Dendritic cell treated with granulocyte-macrophage colony-stimulating factor and Interleukin-4, amounts not matched to agents 40 ng/mL and 50 ng/mL, for 4 days (primary cell): ENCODE results near the gene GNA12.
"Not testable (repeated sequence)": the region's sequence is repeated elsewhere in the genome, so short reads cannot be mapped to it uniquely, and the experiment has no call there.

Source experiments
- H3K27ac Mint-ChIP-seq: one replicate; pipeline ENCODE4 v1.8.0; 2022; ENCODE audit warnings: mild to moderate bottlenecking, mixed read lengths
- H3K27me3 Mint-ChIP-seq: one replicate; pipeline ENCODE4 v1.8.0; 2022; ENCODE audit warnings: mild to moderate bottlenecking, mixed read lengths
- H3K36me3 Mint-ChIP-seq: one replicate; pipeline ENCODE4 v1.8.0; 2022; ENCODE audit warnings: low read depth, mixed read lengths
- H3K4me1 Mint-ChIP-seq: one replicate; pipeline ENCODE4 v1.8.0; 2022; ENCODE audit warnings: low read depth, mixed read lengths
- H3K4me3 Mint-ChIP-seq: one replicate; pipeline ENCODE4 v1.8.0; 2022; ENCODE audit warnings: mild to moderate bottlenecking, moderate library complexity, mixed read lengths
- H3K9me3 Mint-ChIP-seq: one replicate; pipeline ENCODE4 v1.8.0; 2022; ENCODE audit warnings: mixed read lengths
- intact Hi-C: fragments of 100-400 bp; cut with micrococcal nuclease; formaldehyde crosslinking; loops from one replicate; pipeline ENCODE4 v1.15.0; 2022

Gene GNA12

DNA sequence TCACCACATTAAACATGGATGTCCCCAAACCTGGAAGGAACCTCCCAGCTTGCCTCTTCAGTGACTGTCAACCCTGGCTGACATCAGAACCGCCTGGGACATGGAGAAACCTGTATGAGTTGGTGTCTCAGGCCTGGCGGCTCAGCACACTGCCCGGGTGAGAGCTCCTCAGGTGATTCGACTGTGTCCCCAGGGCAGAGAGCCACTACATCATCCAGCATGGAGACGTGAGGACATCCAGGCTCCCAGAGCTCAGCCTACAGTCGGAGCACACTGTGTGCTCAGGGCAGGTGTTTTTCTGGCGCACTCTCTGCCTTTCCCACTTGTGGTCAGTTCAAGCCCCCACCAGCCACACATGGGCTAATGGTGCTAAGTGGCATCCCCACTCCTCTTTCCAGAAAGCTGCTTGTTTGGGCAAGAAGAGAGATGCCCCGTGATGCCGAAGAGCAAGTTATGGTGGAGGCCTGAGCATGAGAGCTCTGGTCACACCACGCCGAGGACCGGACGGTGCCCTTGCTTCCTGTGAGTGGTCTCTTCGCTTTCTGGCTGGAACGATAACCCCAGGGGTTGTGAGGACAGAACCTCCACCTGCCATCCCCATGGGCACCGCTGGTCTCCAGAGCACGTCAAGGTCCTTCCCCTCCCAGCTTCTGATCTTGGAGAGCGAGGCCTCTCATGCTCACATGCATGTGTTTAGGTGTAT is 117.6 kb downstream of the GNA12 start:
- H3K27ac Mint-ChIP-seq: no peak overlapping the region
- peaks cover 84% of the 10 kb centered on the region for H3K36me3 Mint-ChIP-seq
- H3K9me3 Mint-ChIP-seq: no peaks in the 10 kb centered on the region
- no peak overlapping the region for H3K4me3 Mint-ChIP-seq
- H3K27me3 Mint-ChIP-seq: no peaks in the 10 kb centered on the region
- intact Hi-C loops: loop anchor here (5.0 to 10.0 kb wide), 2 partner anchors 36 to 98 kb away; no protein-coding TSS in a partner anchor
- peaks cover 30% of the 10 kb centered on the region for H3K4me1 Mint-ChIP-seq

DNA sequence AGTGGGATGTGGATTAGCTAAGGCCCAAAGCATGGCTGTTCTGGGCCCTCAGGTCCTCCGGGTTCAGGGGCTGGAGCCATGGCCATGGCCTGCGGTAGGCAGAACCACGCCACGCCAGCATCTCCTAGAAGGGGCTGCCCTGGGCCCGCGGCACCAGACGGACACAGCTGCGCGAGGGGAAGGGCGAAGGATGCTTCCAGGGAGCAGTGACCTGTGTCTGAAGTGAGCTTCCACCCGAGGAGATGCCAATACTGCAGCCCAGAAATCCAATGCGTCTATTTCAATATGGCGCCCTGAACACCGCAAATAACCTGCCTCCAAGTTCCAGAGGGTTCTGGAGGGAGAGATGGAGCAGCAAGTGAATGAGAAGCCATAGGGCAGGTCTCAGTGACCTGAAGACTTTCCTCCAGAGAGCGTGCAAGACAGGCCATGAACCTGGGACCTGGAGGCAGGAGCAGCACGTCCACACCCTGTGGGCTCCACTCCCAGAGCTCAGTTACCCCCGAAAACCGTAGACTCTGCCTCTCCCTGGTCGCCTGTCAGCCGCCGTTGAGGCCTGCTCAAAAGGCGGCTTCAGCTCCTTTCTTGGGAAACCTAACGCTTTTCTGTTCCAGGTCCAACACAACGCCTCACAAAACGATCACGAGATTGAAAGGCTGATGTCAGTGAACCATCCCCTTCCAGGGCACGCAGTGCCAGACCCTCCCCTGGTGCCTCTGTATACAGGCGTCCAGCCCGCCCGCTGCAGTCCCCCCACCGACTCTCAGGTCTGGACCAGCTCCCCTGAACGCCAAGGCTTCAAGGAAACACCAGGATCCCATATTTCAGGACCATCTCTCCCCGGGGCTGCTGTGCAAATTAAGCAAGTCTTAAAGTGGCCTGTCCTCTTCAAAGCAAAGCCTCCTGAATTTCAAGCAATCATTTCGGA is 118.7 kb downstream of the GNA12 start:
- H3K36me3 Mint-ChIP-seq: peaks cover 82% of the 10 kb centered on the region

DNA sequence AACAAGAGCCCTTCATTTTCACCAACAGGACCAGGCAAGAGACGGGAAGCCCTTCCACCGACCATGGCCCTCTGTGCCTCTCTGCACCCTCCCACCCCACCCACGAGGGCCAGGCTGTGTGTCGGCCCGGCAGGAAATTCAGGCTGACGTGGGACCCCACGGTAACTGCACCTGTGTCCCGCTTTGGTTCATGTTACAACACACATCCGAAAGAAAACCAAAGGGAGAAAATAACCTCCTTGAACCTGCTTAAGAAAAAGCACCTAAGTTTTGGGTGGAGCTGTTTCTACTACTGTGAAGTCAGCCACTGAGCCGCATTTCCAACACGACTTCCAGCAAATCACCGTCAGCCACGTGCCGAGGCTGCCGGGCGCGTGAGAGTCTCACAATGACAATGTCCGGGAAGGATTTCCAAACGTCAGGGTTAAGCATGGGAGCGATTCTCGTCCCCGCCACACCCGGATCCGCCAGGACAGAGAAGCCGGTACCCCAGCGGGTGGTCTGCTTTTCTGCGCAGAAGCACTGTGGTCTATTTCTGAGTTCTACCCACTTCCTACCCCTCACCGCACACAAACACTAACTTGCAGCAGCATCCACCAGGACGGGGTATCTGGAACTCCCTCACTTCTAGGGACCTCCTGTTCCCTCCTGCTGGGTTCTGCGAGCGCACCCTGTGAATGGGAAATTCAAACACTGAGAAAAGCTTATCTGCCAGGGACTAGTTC is 119.5 kb downstream of the GNA12 start:
- intact Hi-C loops: loop anchor here (5.0 to 10.0 kb wide), 2 partner anchors 38 to 100 kb away; no protein-coding TSS in a partner anchor
- Mint-ChIP-seq H3K9me3 (no peaks in the 10 kb centered on the region), H3K4me3 (no peak overlapping the region), H3K36me3 (peaks cover 82% of the 10 kb centered on the region), H3K27ac (no peak overlapping the region), H3K4me1 (peaks cover 18% of the 10 kb centered on the region), H3K27me3 (peaks cover 2% of the 10 kb centered on the region)

More for the DNA sequence above, 118.7 kb downstream of the GNA12 start:
- intact Hi-C loops: loop anchor here (5.0 to 10.0 kb wide), 2 partner anchors 37 to 99 kb away; no protein-coding TSS in a partner anchor
- no peak overlapping the region for H3K27ac Mint-ChIP-seq
- no peak overlapping the region for H3K4me3 Mint-ChIP-seq
- no peaks in the 10 kb centered on the region for H3K9me3 Mint-ChIP-seq
- no peaks in the 10 kb centered on the region for H3K27me3 Mint-ChIP-seq
- H3K4me1 Mint-ChIP-seq: peaks cover 27% of the 10 kb centered on the region

DNA sequence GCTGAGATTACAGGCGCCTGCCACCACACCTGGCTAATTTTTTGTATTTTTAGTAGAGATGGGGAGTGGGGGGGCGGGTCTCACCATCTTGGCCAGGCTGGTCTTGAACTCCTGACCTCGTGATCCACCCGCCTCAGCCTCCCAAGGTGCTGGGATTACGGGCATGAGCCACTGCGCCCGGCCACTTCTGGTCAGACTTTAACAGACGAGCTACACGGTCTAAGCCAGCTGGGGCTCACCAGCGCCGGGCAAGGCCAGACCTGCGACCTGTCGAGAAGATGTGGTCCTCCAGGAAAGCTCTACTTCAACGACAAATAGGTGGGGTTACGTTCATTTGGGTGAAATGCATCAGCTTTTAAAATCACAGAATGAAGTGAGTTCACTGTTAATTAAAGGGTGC is 120.1 kb downstream of the GNA12 start:
- H3K36me3 Mint-ChIP-seq: peaks cover 81% of the 10 kb centered on the region
- not testable (repeated sequence) for H3K27ac Mint-ChIP-seq, H3K4me3 Mint-ChIP-seq, H3K27me3 Mint-ChIP-seq, H3K9me3 Mint-ChIP-seq
- peaks cover 13% of the 10 kb centered on the region for H3K4me1 Mint-ChIP-seq
- intact Hi-C loops: loop anchor here (10.0 kb wide), 1 partner anchor 101 kb away; no protein-coding TSS in a partner anchor

DNA sequence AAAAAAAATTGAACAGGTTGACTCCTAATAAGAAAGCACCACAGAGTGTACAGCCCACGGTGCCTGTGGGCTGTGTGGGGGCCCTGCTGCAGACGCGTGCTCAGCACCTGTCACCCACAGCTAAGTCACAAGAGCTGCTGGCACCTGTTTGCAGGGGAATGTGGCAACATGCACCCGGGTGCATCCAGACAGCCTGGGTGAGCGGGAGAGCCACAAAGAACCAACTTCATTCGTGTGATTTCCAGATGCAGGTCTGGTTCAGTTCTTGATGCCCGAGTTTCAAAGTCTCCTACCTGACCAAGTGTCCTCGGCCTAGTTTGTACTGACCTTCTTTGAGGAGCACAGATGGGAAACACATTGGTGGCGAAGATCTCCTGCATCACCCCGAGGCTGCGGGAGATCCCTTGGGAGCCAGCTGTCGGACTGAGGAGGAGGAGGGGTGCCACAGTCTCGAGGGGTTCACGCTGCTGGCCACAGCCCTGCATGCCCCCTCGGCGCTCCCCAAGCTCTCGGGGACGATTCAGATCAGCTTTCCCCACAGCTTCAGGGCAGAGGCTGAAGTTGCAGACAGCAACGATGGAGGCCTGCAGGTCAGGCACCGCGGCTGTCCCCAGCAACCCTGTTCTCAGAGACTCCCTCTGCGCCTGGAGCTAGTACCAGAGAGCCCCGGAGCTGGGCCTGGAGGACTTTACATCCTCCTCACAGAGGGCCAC is 120.8 kb downstream of the GNA12 start:
- Mint-ChIP-seq H3K36me3 (peaks cover 83% of the 10 kb centered on the region), H3K4me1 (peaks cover 15% of the 10 kb centered on the region), H3K27ac (no peak overlapping the region), H3K4me3 (no peak overlapping the region), H3K27me3 (peaks cover 11% of the 10 kb centered on the region), H3K9me3 (no peaks in the 10 kb centered on the region)
- intact Hi-C loops: loop anchor here (10.0 kb wide), 1 partner anchor 102 kb away; no protein-coding TSS in a partner anchor

DNA sequence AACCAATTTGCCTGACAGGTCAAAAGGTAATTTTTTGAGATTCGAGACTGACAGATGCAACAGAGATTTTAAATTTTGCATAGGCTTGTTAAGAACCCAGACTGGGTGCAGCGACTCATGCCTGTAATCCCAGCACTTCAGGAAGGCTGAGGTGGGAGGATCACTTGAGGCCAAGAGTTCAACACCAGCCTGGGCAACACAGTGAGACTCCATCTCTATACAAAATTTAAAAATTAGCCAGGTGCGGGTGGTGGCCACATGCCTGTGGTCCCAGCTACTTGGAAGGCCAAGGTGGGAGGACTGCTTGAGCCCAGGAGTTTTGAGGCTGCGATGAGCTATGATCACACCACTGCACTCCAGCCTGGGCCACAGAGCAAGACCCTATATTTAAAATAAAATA is 121.5 kb downstream of the GNA12 start:
- peaks cover 22% of the 10 kb centered on the region for H3K4me1 Mint-ChIP-seq
- no peaks in the 10 kb centered on the region for H3K9me3 Mint-ChIP-seq
- peaks cover 18% of the 10 kb centered on the region for H3K27me3 Mint-ChIP-seq
- intact Hi-C loops: loop anchor here (10.0 kb wide), 1 partner anchor 102 kb away; no protein-coding TSS in a partner anchor
- peaks cover 88% of the 10 kb centered on the region for H3K36me3 Mint-ChIP-seq
- H3K27ac Mint-ChIP-seq: no peak overlapping the region
- no peak overlapping the region for H3K4me3 Mint-ChIP-seq

DNA sequence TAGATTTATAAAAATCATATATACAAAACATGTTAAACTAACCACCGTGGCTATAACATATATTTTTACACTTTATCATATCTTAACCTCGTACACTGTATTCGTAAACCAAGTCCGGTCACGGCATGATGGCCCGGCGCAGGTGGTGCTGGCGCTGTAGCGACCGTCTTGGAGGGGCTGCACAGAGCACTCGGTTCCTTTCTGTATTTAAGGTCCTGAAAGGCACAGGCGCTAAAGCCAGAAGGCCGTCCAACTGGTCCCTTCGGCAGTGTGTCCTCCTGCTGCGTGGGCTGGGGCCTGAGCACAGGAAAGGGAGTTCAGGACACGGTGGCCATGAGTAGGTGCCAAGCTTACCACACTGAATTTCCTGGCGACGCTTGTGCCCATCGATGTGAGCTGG is 122.3 kb downstream of the GNA12 start:
- Mint-ChIP-seq H3K27ac (no peak overlapping the region), H3K4me3 (no peak overlapping the region), H3K4me1 (peaks cover 30% of the 10 kb centered on the region), H3K27me3 (peaks cover 25% of the 10 kb centered on the region), H3K36me3 (peaks cover 83% of the 10 kb centered on the region), H3K9me3 (no peaks in the 10 kb centered on the region)
- intact Hi-C loops: loop anchor here (10.0 kb wide), 1 partner anchor 103 kb away; no protein-coding TSS in a partner anchor

DNA sequence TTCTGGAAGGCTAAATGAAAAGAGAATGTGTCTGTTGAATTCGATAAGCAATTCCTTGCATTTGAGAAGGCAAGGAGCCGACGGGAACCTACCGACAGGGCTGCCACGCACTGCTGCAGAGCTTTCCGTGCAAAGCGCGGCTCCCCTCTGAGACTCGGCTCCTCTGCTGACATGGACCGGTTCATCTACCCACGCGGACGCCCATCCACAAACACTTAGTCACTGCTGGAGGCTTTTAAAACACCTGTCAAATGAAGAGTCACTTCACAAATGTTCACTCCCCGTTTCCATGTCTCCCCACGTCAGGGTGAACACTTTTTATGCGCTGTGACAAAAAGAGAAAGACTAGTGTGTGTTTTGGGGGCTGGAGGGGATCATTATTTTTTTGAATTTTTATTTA is 124.1 kb downstream of the GNA12 start:
- no peak overlapping the region for H3K4me3 Mint-ChIP-seq
- H3K9me3 Mint-ChIP-seq: no peaks in the 10 kb centered on the region
- intact Hi-C loops: loop anchor here (10.0 kb wide), 1 partner anchor 105 kb away; no protein-coding TSS in a partner anchor
- H3K27ac Mint-ChIP-seq: no peak overlapping the region
- peaks cover 30% of the 10 kb centered on the region for H3K27me3 Mint-ChIP-seq
- peaks cover 71% of the 10 kb centered on the region for H3K36me3 Mint-ChIP-seq
- H3K4me1 Mint-ChIP-seq: peaks cover 48% of the 10 kb centered on the region

DNA sequence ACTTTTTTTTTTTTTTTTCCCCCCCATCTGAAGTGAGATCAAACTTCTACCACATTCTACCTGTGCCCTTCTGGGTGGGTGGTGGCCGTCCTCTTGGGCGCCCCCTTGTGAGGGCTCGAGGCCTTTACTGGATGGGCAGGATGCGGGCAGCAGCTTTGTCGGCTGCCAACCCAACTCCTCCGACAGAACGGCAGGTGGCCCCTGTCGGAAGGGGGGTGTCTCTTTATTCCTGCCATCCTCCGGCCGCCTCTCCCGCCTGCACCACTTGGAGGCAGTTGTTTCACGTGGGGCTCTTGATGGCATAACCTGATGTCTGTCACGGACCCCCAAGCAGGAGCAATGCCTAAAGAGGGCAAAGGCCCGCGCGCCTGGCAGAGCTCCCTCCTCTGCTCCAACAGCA is 125.1 kb downstream of the GNA12 start:
- Mint-ChIP-seq H3K27ac (no peak overlapping the region), H3K27me3 (peaks cover 33% of the 10 kb centered on the region), H3K36me3 (peaks cover 73% of the 10 kb centered on the region), H3K9me3 (no peaks in the 10 kb centered on the region), H3K4me1 (peaks cover 58% of the 10 kb centered on the region), H3K4me3 (no peak overlapping the region)
- intact Hi-C loops: no loop called here

DNA sequence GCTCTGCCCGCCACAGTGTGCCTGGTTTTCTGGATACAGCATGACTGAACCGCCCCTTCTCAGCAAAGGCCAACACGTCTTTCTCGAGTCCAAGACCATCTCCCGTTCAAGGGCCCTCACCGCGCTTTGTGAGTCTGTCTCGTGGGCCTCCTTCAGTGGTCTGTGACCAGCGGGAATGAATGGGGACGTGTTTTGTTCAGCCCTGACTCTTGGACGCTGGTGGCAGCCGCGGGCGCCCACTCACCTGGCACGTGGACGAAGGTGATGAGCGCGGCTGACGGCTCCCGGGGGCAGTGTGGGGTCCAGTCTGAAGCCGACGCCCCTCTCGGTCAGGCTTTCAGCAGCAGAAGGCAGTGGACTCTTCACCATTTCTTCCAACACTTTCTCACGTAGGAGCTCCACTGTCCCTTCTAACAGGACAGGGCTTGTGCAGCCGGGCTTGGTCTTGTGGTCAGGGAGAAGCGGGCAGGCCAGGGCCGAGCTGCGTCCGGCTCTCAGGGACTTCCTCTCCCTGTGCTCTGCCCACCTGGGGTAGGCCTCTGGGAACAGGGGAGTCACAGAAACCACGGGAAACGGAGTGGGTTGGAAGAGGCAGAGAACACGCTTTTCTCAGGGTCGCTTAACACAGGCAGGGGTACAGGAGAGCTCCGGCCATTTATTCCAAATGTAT is 125.7 kb downstream of the GNA12 start:
- no peak overlapping the region for H3K4me3 Mint-ChIP-seq
- H3K27me3 Mint-ChIP-seq: peaks cover 38% of the 10 kb centered on the region
- H3K27ac Mint-ChIP-seq: no peak overlapping the region
- peaks cover 73% of the 10 kb centered on the region for H3K36me3 Mint-ChIP-seq
- peaks cover 64% of the 10 kb centered on the region for H3K4me1 Mint-ChIP-seq
- no peaks in the 10 kb centered on the region for H3K9me3 Mint-ChIP-seq
- intact Hi-C loops: no loop called here

DNA sequence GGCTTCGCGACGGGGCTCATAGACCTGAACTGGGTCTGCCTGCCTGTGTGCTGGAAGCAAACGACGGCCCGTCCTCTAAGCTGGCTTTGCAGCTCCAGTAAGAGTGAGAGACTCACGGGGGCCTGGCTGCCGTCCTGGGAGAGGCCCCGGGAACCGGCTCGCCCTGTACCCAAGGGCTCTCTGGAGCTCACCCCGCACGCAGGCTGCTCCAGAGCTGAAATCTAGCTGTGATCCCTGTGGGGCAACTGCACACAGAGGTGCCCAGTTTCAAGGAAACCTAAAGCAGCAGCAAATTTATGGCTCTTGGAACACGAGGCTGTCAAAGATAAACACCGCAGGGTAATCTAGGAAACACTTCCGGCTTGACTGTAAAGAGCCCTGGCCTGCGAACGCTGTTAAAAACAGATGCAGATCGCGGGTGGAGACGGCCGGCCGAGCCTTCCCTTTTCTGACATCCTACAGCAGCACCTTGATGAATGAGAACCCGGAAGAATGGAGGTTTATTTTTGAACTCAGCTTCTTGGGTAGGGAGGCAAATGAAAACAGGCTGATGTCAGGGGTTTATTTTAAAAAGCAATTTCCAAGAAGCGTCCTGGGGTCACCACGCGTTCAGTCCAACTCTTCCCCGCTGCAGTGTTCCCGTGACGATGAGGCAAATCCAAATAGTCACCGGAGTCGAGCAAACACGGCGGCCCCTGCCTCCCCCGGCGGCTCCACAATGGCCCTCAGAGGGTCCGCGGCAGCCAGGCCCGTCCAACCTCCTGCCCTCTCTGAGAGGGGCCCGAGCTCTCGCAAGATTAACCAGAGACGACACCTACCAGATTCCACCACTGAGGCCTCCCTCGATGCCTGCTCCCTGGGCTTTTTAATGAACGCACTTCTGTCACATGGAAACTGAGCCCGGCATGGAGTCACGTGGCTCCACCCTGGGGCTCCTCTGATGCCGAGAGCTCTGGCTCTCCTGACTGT is 126.5 kb downstream of the GNA12 start:
- no peaks in the 10 kb centered on the region for H3K9me3 Mint-ChIP-seq
- intact Hi-C loops: no loop called here
- H3K27me3 Mint-ChIP-seq: peaks cover 41% of the 10 kb centered on the region
- H3K4me3 Mint-ChIP-seq: no peak overlapping the region
- H3K36me3 Mint-ChIP-seq: peaks cover 66% of the 10 kb centered on the region
- H3K4me1 Mint-ChIP-seq: peaks cover 69% of the 10 kb centered on the region
- H3K27ac Mint-ChIP-seq: peak overlapping the region; percentile 64

DNA sequence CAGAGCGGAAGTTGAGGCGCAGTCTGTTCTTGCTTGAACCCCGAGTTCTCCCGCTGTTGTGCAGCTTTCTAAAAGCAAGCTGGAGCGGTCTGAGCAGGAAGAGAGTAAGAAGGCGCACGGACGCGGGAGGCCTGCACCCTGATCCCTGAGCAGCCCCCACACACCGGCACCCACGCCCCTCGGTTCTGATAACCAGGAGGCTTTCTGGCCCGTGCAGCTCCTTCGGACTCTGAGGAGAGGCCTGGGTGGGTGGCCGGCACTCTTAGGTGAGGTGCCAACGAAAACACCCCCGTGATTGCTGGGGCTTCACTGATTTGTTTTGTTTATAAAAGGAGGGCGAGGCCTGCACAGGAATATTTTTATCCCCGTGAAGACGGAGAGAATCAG is 127.2 kb downstream of the GNA12 start:
- Mint-ChIP-seq H3K27me3 (peaks cover 48% of the 10 kb centered on the region), H3K36me3 (peaks cover 66% of the 10 kb centered on the region), H3K4me1 (peaks cover 76% of the 10 kb centered on the region), H3K9me3 (no peaks in the 10 kb centered on the region), H3K27ac (peak overlapping the region; percentile 64), H3K4me3 (peak overlapping the region; percentile 50)
- intact Hi-C loops: no loop called here
